RWPE2 (cell line): ENCODE data around the gene CFAP97D1.

Source experiments
- ATAC-seq: fragments of 200-7000 bp; cut with Tn5 transposase; 3 replicates; pipeline ENCODE4 v1.9.1; 2021; ENCODE audit warnings: low read depth
- DNase-seq: peaks from one replicate; pipeline ENCODE4 v3.0.0-alpha.2; 2020; ENCODE audit warnings: low spot score
- H3K27ac ChIP-seq: fragments of 450-650 bp; 2 replicates; pipeline ENCODE4 v1.5.1; 2017; ENCODE audit warnings: mild to moderate bottlenecking; ENCODE audit not compliant: poor library complexity, severe bottlenecking
- H3K27me3 ChIP-seq: fragments of 250-450 bp; sonication (Bioruptor Pico); 2 replicates; pipeline ENCODE4 v1.5.1; 2021; ENCODE audit warnings: mild to moderate bottlenecking, moderate library complexity; ENCODE audit not compliant: insufficient read depth, poor library complexity, severe bottlenecking
- H3K36me3 ChIP-seq: fragments of 250-450 bp; sonication (Bioruptor Pico); 2 replicates; pipeline ENCODE4 v1.5.1; 2020; ENCODE audit warnings: low read depth, mild to moderate bottlenecking, moderate library complexity
- H3K4me1 ChIP-seq: fragments of 250-450 bp; sonication (Bioruptor Pico); 2 replicates; pipeline ENCODE4 v1.5.1; 2021; ENCODE audit warnings: mild to moderate bottlenecking, moderate library complexity; ENCODE audit not compliant: insufficient read depth, poor library complexity, severe bottlenecking
- H3K4me3 ChIP-seq: fragments of 250-450 bp; sonication (Bioruptor Pico); 2 replicates; pipeline ENCODE4 v1.5.1; 2021; ENCODE audit warnings: mild to moderate bottlenecking, moderate library complexity; ENCODE audit not compliant: severe bottlenecking
- H3K9me3 ChIP-seq: fragments of 250-450 bp; sonication (Bioruptor Pico); 2 replicates; pipeline ENCODE4 v1.5.1; 2021; ENCODE audit warnings: mild to moderate bottlenecking, moderate library complexity; ENCODE audit not compliant: severe bottlenecking
- TF ChIP-seq, protein P1 (sequence below): fragments of 450-650 bp; IDR thresholded peaks from one replicate; pipeline ENCODE4 v1.5.1; 2017; ENCODE audit warnings: mild to moderate bottlenecking, moderate library complexity; ENCODE audit not compliant: poor library complexity, severe bottlenecking

CFAP97D1 gene

DNA sequence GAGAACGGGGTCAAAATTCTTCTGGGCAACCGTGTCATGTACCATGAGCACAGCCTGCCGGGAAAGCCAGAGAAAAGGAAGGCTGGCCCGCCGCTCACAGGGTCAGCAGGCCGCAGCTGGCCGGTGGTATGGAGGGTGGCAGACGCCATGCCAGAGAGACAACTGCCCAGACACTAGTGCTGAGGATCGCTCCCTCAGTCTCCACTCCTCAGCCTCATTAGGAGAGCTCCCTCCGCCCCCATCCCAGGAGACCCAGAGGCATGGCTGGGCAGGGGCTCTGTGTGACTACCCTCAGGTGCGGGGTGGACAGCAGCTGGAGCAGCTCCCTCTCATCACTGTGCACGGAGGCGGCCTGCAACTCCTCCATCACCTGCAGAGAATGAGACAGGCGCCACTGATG is 49.5 kb downstream of the CFAP97D1 start:
- Histone ChIP-seq H3K9me3 (no peaks in the 10 kb centered on the region), H3K4me1 (peaks cover 4% of the 10 kb centered on the region), H3K27me3 (no peaks in the 10 kb centered on the region), H3K36me3 (peaks cover 63% of the 10 kb centered on the region), H3K4me3 (no peak overlapping the region), H3K27ac (no peak overlapping the region)
- no peak for DNase-seq
- TF ChIP-seq, protein P1, sequence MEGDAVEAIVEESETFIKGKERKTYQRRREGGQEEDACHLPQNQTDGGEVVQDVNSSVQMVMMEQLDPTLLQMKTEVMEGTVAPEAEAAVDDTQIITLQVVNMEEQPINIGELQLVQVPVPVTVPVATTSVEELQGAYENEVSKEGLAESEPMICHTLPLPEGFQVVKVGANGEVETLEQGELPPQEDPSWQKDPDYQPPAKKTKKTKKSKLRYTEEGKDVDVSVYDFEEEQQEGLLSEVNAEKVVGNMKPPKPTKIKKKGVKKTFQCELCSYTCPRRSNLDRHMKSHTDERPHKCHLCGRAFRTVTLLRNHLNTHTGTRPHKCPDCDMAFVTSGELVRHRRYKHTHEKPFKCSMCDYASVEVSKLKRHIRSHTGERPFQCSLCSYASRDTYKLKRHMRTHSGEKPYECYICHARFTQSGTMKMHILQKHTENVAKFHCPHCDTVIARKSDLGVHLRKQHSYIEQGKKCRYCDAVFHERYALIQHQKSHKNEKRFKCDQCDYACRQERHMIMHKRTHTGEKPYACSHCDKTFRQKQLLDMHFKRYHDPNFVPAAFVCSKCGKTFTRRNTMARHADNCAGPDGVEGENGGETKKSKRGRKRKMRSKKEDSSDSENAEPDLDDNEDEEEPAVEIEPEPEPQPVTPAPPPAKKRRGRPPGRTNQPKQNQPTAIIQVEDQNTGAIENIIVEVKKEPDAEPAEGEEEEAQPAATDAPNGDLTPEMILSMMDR, result no peak
- no peak for ATAC-seq

DNA sequence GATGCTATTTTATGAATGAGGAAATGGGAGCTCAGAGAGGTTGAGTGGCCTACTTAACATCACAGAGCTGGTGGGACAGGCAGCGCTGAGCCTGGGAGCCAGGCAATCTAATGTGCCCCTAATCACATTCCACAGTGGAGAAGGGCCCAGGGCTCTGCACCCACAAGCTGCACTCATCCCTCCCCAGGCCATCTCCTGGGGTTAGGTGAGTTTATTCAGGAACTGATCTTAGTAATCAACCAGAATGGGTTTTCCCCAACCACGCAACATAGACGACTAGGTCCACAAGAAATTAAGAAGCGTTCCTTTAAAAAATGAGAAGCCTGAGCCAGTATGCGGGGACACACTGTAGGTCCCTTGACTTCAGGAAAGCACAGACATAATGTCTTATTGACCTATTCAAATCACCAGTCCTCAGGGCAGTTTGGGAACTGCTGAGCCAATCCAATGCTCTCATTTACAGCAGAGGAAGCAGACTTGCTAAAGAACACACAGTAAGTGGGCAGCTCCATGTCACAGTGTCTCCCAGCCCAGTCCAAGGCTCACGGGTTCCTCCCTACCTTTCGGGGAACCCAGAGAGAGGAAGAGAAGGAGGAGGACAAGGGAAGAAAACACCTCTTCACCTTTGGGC is 50.4 kb downstream of the CFAP97D1 start:
- Histone ChIP-seq H3K27ac (no peak overlapping the region), H3K4me3 (no peak overlapping the region), H3K36me3 (peaks cover 56% of the 10 kb centered on the region), H3K4me1 (peaks cover 4% of the 10 kb centered on the region), H3K9me3 (no peaks in the 10 kb centered on the region), H3K27me3 (no peaks in the 10 kb centered on the region)
- TF ChIP-seq, protein P1, result no peak
- ATAC-seq, result no peak
- DNase-seq, result no peak

DNA sequence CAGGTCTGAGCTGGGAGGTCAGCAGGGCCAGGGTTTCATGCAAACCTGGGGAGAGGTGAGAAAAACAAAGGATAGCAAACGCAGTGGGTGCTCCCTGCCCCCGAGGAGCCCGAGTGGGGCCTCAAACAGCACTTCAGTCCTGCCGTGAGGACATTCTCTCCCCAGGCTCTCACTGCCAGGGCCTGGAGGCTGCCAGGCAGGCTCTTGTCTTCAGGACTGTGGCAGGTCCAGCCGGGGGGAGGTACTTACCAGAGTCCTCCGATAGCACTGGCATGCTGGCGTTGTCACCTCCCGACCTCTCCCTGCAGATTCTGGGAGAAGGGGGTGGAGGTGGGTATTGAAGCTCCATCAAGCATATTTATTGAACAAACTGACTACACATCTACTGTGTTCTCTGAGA is 51.4 kb downstream of the CFAP97D1 start:
- Histone ChIP-seq H3K27me3 (no peaks in the 10 kb centered on the region), H3K36me3 (peaks cover 46% of the 10 kb centered on the region), H3K4me1 (peaks cover 4% of the 10 kb centered on the region), H3K27ac (no peak overlapping the region), H3K9me3 (no peaks in the 10 kb centered on the region), H3K4me3 (no peak overlapping the region)
- TF ChIP-seq, protein P1, result no peak
- ATAC-seq (no peak), DNase-seq (no peak)

DNA sequence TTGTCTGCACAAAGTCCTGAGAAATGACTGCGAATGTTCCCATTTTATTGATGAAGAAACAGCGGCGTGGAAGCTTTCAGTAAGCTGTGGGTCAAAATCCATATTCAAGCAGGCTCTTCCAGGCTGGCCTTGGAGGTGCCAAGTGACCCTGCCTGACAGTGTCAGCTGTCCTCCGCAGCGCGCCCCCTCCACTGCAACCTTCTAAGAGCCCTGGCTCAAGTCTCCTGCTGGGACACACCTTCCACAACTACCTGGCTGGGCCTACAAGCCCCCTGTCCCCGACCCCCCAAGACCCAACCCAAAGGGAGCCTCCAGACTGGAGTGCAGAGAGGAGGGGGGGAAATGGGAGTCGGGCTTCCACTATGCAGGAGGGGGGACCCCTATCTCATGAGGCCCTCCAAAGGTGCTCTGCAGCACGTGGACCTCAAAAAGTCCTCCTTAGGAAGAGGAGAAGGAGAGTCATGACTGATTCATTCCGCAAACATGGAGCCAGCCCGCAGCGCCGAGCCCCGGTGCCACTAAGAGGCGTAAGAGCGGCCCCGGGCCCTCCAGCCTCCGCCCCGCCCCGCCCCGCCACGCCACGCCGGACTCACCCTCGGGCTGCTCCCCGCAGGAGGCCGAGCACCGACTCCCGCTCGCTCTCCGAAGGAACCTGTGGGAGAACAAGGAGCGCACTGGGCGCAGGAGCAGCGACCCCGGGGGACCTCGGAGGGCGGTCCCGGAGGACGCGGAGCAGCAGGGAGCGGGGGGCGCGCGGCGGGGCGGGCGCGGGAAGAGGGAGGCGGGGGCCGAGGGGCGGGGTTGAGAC is 52.1 kb downstream of the CFAP97D1 start:
- Histone ChIP-seq H3K9me3 (no peaks in the 10 kb centered on the region), H3K4me3 (peak overlapping the region; percentile 60), H3K27me3 (no peaks in the 10 kb centered on the region), H3K4me1 (peaks cover 4% of the 10 kb centered on the region), H3K27ac (peak overlapping the region; percentile 43), H3K36me3 (peaks cover 40% of the 10 kb centered on the region)
- ATAC-seq (peak; percentile 82), DNase-seq (peak; percentile 75)
- TF ChIP-seq, protein P1, result peak; percentile 9
